ENCODE data around the gene CACNA1S. TPM values are rescaled to one million over a fixed set of nuclear protein-coding genes. Genes with fewer than 3 reads are reported as not detected.

CACNA1S gene
- total RNA-seq, 1 donor from 2014 or later: not detected

GRCh38 chr1:201042779-201043461, 69.3 kb downstream of the CACNA1S start:
- H3K36me3 Mint-ChIP-seq: no peaks in the 10 kb centered on the region
- TF ChIP-seq, protein P1, sequence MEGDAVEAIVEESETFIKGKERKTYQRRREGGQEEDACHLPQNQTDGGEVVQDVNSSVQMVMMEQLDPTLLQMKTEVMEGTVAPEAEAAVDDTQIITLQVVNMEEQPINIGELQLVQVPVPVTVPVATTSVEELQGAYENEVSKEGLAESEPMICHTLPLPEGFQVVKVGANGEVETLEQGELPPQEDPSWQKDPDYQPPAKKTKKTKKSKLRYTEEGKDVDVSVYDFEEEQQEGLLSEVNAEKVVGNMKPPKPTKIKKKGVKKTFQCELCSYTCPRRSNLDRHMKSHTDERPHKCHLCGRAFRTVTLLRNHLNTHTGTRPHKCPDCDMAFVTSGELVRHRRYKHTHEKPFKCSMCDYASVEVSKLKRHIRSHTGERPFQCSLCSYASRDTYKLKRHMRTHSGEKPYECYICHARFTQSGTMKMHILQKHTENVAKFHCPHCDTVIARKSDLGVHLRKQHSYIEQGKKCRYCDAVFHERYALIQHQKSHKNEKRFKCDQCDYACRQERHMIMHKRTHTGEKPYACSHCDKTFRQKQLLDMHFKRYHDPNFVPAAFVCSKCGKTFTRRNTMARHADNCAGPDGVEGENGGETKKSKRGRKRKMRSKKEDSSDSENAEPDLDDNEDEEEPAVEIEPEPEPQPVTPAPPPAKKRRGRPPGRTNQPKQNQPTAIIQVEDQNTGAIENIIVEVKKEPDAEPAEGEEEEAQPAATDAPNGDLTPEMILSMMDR (IDR thresholded peaks at IDR 0.05; ENCODE audit: unreplicated experiment): peak; percentile 86
- H3K4me1 Mint-ChIP-seq: peaks cover 2% of the 10 kb centered on the region
- H3K4me3 Mint-ChIP-seq: no peak overlapping the region
- H3K9me3 Mint-ChIP-seq: no peaks in the 10 kb centered on the region
- DNase-seq (ENCODE audit: low spot score in 2 of 2, unreplicated experiment in 2 of 2): peak in 1 of 2 experiments; percentile 67
- peaks cover 16% of the 10 kb centered on the region for H3K27me3 Mint-ChIP-seq (ENCODE audit: low read depth)
- no peak overlapping the region for H3K27ac Mint-ChIP-seq

- H3K4me1 Mint-ChIP-seq: peaks cover 2% of the 10 kb centered on the region
- TF ChIP-seq, protein P1 (IDR thresholded peaks at IDR 0.05; ENCODE audit: unreplicated experiment): no peak
- no peaks in the 10 kb centered on the region for H3K9me3 Mint-ChIP-seq
- peaks cover 12% of the 10 kb centered on the region for H3K27me3 Mint-ChIP-seq (ENCODE audit: low read depth)
- H3K27ac Mint-ChIP-seq: no peak overlapping the region
- H3K4me3 Mint-ChIP-seq: no peak overlapping the region
- no peaks in the 10 kb centered on the region for H3K36me3 Mint-ChIP-seq
- DNase-seq (ENCODE audit: low spot score in 2 of 2, unreplicated experiment in 2 of 2): no peak
Measured at GRCh38 chr1:201041011-201041410, 71.2 kb downstream of the CACNA1S start.

GRCh38 chr1:201039876-201040275, 72.3 kb downstream of the CACNA1S start:
- H3K4me3 Mint-ChIP-seq: no peak overlapping the region
- H3K27ac Mint-ChIP-seq: no peak overlapping the region
- peaks cover 8% of the 10 kb centered on the region for H3K27me3 Mint-ChIP-seq (ENCODE audit: low read depth)
- no peaks in the 10 kb centered on the region for H3K36me3 Mint-ChIP-seq
- peaks cover 2% of the 10 kb centered on the region for H3K4me1 Mint-ChIP-seq
- TF ChIP-seq, protein P1 (IDR thresholded peaks at IDR 0.05; ENCODE audit: unreplicated experiment): no peak
- no peaks in the 10 kb centered on the region for H3K9me3 Mint-ChIP-seq
- DNase-seq (ENCODE audit: low spot score in 2 of 2, unreplicated experiment in 2 of 2): no peak

- no peak overlapping the region for H3K4me3 Mint-ChIP-seq
- no peaks in the 10 kb centered on the region for H3K9me3 Mint-ChIP-seq
- H3K4me1 Mint-ChIP-seq: peaks cover 2% of the 10 kb centered on the region
- no peak for DNase-seq (ENCODE audit: low spot score in 2 of 2, unreplicated experiment in 2 of 2)
- TF ChIP-seq, protein P1 (IDR thresholded peaks at IDR 0.05; ENCODE audit: unreplicated experiment): no peak
- no peak overlapping the region for H3K27ac Mint-ChIP-seq
- peaks cover 7% of the 10 kb centered on the region for H3K27me3 Mint-ChIP-seq (ENCODE audit: low read depth)
- no peaks in the 10 kb centered on the region for H3K36me3 Mint-ChIP-seq
Measured at GRCh38 chr1:201039418-201039817, 72.8 kb downstream of the CACNA1S start.

- H3K9me3 Mint-ChIP-seq: no peaks in the 10 kb centered on the region
- TF ChIP-seq, protein P1 (IDR thresholded peaks at IDR 0.05; ENCODE audit: unreplicated experiment): no peak
- H3K4me1 Mint-ChIP-seq: peaks cover 2% of the 10 kb centered on the region
- no peak overlapping the region for H3K27ac Mint-ChIP-seq
- no peaks in the 10 kb centered on the region for H3K36me3 Mint-ChIP-seq
- H3K27me3 Mint-ChIP-seq (ENCODE audit: low read depth): no peaks in the 10 kb centered on the region
- no peak for DNase-seq (ENCODE audit: low spot score in 2 of 2, unreplicated experiment in 2 of 2)
- no peak overlapping the region for H3K4me3 Mint-ChIP-seq
Measured at GRCh38 chr1:201038186-201038876, 73.9 kb downstream of the CACNA1S start.

Data from mesothelial cell of epicardium (in vitro differentiated cells).